Stimulated activated CD4-positive, alpha-beta T cell treated with anti-CD3 and anti-CD28 coated beads, Interleukin-4, amount 100 ng/mL, for 24 hours (primary cell): Measurements from ENCODE around the gene SLC25A15.
"Not testable (repeated sequence)": the region's sequence is repeated elsewhere in the genome, so short reads cannot be mapped to it uniquely, and the experiment has no call there.

Source experiments
- DNase-seq: peaks from one replicate; pipeline ENCODE4 v3.0.0-alpha.2; 2020

Gene SLC25A15

DNA sequence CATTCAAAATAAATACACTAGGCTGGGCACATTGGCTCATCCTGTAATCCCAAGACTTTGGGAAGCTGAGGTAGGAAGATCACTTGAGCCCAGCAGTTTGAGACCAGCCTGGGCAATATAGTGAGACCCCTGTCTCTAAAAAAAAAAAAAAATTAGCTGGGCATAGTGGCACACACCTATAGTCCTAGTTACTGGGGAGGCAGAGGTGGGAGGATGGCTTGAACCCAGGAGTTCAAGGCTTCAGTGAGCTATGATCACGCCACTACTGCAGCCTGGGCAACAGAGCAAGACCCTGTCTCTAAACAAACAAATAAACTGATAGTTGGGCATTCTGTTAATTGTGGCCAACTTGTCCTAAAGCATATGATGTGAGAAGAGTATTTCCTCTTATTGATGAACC is 6.4 kb upstream of the SLC25A15 start:
- DNase-seq: not testable (repeated sequence)

- no peak for DNase-seq
Measured at GRCh38 chr13:40784540-40784939, 4.9 kb upstream of the SLC25A15 start.

- no peak for DNase-seq
Measured at GRCh38 chr13:40786568-40786996, 2.8 kb upstream of the SLC25A15 start.

DNA sequence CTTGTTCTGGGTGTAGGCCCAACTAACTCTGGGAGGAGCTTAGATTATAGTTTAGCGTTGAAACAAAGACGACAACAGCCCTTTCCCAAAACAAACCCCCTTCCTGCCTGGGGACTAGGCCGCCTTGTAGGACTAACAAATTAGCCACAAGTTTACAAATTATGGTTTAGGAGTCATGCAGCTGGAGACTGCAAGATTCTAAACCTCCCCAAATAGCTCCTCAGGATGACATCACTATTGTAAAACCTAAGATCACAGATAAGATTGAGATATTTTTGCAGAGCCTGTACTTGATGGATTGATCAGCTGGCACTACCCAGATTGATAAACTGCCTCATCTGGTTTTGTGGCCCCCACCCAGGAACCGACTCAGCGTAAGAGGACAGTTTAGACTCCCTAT is 2.3 kb upstream of the SLC25A15 start:
- no peak for DNase-seq

- DNase-seq: not testable (repeated sequence)
Measured at GRCh38 chr13:40788540-40789274, 704 bp upstream of the SLC25A15 start.

DNA sequence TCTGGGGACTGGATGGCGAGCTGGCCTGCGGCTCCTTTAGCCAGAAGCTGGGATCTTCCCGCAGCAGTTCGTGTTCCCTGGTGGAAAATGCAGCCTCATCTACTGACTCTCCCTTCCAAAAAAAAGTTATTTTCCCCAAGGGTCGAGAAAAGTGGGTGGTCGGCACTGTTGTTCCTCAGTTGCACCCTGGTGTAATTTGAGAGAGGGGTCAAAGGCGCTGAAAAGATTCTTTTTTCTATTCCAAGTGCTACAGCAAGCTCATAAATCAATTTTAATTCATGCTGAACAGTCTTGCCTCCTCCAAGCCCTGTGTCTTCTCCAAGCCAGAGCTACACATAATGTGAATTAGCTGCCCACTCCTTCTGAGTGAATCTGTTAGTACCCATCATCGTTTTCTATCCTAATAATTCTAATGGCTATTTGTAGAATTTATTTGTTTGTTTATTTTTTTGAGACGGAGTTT is 774 bp downstream of the SLC25A15 start:
- no peak for DNase-seq

DNA sequence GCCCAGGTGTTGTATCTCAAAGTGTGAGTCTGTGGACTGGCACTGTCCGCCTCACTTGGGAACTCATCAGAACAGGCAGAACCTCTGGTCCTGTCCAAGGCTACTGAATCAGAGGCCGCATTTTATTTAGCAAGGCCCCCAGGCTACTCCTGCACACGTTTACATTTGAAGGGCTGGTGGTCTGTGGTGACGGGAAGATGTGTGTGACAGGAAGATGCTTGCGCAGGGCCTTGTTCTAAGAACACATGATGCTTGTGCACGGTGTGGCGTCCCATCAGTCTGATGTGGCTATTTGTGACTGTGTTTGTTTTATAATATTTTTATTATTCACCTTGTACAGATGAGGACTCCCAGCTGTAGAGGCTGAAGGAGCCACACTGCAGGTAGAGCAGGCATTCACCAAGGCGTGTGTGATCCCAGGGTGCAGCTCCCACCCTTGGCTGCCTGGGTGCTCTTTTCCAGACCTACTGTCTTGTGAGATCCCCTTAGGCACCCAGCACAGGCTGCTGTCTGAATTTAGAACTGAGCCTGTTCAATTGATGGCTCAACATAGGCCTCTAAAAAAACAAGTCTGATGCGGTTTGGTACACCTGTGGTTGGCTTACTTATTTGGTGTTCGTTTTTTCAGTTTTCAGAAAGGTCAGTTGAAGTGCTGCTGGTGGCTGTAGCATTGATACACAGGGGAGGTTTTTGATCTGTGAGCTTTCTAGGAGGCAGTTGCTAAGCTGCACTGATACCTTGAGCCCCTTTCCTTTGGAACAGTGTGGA is 3.1 kb downstream of the SLC25A15 start:
- DNase-seq: no peak

GRCh38 chr13:40793339-40793738 is 3.9 kb downstream of the SLC25A15 start:
- DNase-seq: no peak

- no peak for DNase-seq
Measured at GRCh38 chr13:40794414-40795368, 5.3 kb downstream of the SLC25A15 start.

DNA sequence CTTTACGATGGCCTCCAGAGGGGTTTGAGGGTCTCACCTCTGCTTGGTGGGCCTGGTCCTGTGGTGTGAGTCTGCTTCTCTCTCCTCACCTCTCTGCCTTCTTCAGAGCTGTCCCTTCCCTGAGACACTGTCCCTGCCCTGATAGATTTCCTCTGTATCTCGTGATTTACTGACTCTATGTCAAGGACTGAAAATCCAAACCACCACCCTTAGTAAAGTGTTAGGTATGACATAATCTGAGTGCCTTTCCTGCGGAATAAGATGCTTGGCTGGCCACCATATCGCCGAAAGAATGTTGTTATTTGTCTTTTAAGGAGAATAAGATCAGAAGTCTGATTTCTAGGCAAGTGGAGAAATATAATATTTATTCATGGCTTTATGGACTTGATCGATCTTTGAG is 7.2 kb downstream of the SLC25A15 start:
- DNase-seq: no peak

DNA sequence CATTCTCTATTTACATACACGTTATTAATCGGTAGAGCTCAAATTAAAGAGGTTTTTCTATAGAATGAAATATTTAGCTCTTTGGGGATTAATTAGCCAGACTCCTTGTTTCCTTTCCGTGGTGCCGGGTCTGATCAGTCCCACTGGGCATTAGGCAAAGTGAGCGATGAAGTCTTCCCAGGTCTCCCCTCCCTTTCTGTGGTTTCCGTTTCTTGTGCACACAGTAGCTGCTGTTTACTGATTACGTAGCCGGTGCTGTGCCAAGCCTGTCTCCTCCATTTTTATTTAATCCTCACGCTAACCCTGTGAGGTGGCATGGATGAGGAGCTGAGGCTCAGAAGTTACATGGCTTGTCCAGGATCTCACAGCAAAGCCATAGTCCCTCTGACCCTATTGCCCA is 9.0 kb downstream of the SLC25A15 start:
- no peak for DNase-seq

DNA sequence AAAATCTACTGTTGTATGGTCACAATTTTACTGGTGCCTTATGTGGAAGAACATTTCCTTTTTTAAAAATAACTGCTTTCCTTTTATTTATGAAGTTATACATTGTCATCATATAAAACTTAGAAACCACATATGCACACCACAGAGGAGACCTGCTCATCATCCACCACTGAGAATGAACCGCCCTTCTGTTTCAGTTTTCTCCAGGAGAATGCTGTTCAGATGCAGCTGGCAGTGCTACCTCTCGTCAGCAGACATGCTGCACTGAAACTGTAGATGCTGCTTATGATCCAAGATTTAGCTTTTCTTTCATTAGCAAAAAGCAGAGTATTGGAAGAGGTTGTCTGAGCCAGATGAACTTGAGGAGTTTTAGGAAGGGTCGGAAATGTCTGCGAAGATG is 10.1 kb downstream of the SLC25A15 start:
- DNase-seq: no peak

DNA sequence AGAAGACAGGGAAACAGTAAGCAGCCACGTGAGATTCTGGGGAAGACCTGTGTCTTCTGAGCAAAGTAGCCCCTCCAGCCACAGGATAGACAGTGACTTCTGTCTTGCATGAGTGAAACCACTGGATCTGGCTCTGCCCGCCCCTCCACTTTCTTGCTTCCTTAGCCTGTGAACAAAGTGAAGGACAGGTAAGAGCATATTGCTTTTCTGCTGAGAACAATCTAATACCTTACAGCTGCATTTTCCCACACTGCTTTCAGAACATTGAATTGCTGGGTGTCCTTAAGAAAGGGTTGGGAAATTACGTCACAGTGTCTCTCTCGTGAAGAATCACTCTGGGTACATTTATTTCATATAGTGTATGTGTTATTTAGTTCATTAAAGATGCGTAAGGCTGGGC is 11.1 kb downstream of the SLC25A15 start:
- DNase-seq: no peak

GRCh38 chr13:40801255-40802217 is 12.1 kb downstream of the SLC25A15 start:
- DNase-seq: no peak

DNA sequence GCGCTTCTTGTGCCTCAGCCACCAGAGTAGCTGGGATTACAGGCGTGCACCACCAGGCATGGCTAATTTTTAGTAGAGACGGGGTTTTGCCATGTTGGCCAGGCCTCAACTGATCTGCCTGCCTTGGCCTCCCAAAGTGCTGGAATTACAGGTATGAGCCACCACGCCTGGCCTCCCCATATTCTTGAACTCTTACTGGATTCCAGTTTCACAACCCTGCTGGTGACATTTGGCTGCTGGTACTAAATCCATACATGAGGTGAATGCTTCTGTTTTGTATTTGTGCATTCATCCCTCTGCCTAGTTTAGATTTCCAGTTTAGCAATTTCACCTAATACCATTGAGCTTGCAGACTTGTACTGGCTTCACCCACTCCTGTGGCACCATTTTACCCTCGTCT is 13.9 kb downstream of the SLC25A15 start:
- no peak for DNase-seq

DNA sequence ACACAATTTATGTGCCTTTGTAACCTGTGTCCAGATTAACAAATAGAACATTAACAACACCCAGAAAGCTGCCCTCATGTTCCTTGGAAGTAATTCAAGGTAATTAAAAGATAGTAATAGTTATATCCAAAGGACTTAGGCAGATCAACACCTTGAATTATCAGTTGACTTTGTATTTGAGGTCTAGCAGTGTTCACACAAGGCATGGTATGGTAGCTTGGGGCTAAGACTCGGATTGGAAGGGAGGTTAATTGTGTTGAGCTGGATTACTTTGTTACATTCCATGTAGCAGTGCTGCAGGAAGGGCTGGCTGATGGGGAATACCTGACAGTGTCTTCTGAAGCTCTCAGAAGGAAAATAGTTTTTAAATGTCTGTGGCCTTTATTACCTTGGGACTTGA is 16.8 kb downstream of the SLC25A15 start:
- no peak for DNase-seq

- DNase-seq: no peak
Measured at GRCh38 chr13:40809471-40809870, 20.1 kb downstream of the SLC25A15 start.

DNA sequence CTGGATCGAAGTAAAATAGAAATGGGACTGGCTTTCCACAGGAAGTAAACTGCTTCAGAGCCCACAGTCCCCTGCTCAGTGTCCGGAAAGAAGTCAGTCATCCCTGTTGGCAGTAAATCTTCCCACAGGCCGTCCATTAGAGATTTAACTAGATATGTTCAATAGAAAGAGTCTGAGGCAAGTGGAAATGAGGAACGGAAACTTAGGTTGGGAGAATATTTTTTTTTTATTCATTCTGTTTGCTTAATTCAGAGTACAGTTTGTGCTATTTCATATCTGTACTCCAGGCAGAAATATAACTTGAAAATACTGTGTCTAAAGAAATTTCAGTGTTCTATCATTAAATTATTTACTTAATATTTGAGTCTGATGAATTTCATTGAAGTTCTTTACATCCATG is 22.7 kb downstream of the SLC25A15 start:
- DNase-seq: no peak

- DNase-seq: no peak
Measured at GRCh38 chr13:40812724-40813445, 23.5 kb downstream of the SLC25A15 start.

GRCh38 chr13:40813667-40814454 is 24.4 kb downstream of the SLC25A15 start:
- DNase-seq: no peak
